GM18951 (cell line): Measurements from ENCODE around the gene HOXB1.

Experiments used
- POLR2A ChIP-seq: IDR thresholded peaks from 4 replicates; pipeline ENCODE4 v1.6.1; 2011; ENCODE audit warnings: mild to moderate bottlenecking; ENCODE audit not compliant: insufficient read length, insufficient read depth; ENCODE audit errors: extremely low read depth
- in situ Hi-C: fragments of 300-500 bp; cut with MboI; formaldehyde crosslinking; loops from one replicate; pipeline ENCODE4 v1.12.0; 2022; ENCODE audit warnings: low sequenced_read_pairs, mixed read lengths, inconsistent platforms; ENCODE audit not compliant: unreplicated experiment

HOXB1 gene

DNA sequence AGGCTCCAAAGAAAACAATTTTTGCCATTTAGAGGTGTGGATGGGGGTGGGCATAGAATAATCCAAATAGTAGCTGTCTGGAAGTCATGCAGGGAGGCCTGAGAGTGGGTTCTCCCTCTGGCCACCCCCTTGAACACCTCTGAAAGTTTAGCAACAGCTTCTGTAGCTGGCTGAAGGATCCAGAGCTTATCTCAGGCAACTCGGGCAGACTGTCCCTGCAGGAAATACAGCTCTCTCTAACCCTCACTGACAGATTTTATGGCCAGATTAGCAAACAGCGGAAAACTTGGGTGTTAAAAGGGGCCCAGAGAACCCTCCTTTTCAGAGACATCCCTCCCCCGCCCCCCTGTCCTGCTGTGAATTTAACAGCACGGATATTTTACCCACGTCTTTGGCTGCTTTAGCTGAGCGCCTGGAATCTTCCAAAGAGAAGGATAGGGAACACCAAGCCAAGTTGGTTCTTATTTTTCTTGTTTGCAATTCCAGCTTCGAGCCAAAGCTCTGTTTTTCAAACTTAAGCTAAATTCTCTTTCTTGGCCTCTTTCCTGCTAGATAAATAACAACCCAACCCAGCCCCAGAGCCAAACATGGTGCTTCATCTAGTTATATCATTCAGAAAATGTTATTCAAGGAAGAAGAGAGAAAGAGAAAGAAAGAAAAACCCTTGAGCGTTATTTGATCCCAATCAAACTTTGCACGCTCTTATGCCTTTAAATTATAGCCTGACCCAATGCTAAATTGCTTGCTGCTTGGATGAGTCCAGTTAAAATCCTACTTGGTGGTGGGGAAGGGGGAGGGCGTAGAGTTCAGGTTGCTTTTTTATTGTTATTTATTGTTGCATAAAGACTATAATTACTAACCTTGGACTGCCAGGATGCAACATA, 16.4 kb upstream of the HOXB1 start:
- TF ChIP-seq POLR2A = no peak
- in situ Hi-C loops = no loop called here

DNA sequence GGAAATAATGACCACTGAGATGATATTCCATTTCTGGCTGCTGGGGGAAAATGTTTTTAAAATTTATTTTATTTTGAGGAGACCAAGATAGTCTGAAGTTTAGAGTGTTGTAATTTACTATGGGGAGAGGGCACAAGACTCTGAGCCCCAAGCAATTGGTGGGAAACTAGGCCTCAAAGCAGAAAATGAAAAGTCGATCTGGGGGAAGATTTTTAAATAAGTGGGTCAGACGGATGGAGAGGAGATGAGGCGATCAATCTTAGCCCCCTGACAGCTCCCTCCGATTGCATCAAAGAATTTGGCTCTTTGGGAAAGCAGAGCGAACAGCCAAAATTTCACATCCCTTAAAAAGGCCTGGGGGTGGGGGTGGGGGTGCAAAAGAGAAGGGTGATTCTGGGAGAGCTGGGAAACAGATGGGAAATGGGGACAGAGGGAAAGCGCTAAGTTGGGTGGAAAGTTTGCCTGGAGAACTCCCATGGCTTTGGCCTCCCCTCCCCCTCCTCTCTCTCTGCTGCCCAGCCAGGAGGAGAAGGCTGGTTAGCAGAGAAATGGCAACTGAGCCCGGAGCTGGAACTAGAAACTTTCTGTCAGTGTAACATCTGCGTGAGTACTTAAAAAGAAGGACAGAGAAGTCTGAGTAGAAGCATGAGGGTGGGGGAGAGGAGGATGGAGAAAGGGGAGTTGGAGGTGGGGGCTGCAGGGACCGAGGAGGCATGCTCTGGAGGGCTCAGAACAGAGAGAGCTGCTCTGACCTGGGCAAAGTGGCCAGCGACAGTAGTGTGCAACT, 15.5 kb upstream of the HOXB1 start:
- no peak for TF ChIP-seq POLR2A
- in situ Hi-C loops = no loop called here

DNA sequence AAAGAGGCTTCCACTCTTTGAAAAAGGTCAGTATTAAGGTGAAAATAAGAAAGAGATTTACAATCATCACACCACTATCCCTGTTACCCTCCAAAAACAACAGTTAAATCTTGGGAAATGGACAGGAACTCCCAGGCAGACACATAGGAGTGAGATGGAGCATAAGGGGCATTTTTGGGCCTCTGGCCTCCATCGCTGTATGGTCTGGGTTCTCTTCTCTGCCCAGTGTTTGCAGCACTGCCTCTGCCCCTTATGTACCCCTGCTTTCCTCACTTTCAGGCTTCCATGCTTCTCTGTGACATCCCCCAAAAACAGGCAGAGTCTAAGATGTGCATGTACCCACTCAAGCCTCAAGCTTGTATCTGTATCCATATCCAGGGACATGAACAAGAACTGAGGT, 14.7 kb upstream of the HOXB1 start:
- in situ Hi-C loops = no loop called here
- TF ChIP-seq POLR2A = no peak

DNA sequence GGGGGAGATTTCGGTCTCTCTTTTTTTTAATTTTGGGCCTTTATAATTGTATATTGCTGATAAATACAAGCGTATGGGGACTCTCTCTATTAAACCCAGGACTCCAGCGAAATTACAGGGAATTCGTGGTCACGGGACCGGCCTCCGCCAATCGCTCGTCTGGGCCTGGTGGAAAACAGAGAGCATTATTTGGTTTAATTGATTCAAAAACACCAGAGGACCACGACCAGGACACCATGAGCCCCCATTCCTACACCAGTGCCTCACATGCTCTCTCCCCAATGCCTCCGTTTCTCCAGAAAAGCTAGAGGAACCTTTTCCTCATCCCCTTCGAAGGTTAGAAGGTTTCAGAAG, 14.2 kb upstream of the HOXB1 start, which contains the start of gene HOXB2:
TSS of gene HOXB2 (minus strand) at position 88 of the 354 bp plus-strand sequence. CDS start 198 bp downstream, outside the sequence.
- in situ Hi-C loops = no loop called here

DNA sequence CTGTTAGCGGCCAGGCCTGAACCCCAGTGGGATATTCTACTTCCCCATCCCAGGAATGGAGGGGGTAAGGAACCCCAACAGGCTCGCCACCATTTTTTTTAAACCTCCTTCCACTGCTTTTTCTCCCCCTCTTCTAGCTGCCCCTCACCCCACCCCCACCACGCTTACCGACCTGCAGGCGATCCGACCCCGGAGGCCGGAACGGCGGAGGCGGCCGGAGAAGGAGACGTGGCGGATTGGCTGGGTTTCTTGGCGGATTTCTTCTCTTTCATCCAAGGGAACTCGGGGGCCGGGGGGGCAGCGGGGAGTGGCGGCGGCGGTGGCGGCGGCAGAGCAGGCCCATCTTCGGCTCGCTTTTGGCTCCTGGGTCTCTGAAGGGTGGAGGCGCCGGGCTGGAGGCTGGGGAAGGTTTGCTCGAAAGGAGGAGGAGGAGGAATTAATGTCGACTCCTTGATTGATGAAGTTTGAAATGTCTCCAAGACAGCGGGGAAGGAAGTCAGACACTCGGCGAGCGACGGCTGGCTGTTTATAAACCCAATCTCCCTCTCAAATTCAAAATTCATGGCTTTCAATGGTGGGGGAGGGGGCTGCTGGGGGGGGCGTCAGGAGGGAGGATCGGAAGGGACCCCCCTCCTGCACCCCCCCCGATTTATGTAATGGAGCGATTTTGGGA, 13.7 kb upstream of the HOXB1 start:
- in situ Hi-C loops = no loop called here
- peak; percentile 23 for TF ChIP-seq POLR2A

More for the DNA sequence above, 14.2 kb upstream of the HOXB1 start, which contains the start of gene HOXB2:
- no peak for TF ChIP-seq POLR2A

DNA sequence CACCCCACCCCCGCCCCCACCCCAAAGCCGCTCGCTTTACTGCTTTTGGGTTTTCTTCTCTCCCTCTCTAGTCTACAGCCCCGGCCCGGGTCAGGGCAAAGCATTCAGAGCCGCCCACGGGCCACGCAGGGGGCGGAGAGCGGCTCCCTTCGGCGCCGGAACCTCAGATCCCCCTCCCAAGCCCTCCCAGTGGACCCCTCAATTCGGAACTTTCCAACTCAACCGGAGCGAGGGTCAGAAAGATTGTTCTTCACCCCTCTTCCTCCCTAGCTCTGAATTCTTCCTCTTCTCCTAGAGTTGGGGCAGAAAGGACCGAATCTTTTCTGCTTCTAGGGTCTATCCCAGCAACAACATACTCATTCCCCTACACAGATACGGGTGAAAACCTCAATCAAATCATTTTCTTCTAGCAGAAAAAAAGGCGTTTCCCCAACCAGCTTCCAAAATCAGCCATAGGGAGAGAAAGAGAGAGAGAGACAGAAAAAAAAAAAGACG, 13.1 kb upstream of the HOXB1 start:
- no peak for TF ChIP-seq POLR2A
- in situ Hi-C loops = no loop called here

DNA sequence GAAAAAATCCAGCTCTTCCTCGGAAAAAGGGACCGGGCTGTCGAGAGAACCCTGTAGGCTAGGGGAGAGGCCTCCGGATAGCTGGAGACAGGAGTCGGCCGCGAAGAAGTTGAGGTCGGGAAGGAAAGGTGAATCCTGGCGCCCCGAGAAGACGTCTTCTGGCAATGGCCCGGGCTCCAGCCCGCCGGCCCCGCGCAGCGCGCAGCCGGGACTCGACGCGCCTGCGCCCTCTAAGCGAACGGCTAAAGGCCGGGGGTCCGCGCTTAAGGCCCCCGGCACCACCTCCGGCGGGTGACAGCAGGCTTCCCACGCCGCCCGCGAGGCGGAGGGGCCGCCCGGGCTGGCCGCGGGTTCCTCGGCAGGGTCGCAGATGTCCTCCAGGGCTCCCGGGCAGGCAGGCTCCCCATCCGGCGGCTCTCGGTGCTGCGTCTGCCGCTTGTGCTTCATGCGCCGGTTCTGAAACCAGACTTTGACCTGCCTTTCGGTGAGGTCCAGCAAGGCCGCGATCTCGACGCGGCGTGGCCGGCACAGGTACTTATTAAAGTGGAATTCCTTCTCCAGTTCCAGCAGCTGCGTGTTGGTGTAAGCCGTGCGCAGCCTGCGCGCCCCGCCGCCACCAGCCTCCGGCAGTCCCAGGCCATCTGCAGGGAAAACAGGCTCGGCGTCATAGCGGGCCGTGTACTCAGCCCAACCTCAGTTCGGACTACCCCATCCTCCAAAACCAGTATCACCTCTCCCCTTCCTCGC, 12.5 kb upstream of the HOXB1 start:
- in situ Hi-C loops = no loop called here
- TF ChIP-seq POLR2A = peak; percentile 72

DNA sequence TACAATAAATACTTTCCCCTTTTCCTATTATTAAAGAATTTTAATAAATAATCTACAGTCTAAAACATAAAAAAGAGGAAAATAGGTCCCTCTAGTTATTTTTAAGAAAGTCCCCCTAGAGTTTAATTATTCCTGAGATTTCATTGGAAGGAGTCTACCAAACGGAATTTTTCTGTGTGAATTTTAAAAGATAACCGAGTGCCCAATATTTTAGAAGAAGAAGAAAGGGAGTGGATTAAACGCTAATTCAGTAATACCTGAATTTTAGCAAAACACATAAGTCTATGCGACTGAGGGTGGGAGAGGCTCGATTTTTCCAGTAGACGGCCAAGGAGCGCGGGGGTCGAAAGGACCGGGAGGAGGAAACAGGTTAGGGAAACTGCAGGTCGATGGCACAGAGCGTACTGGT, 11.9 kb upstream of the HOXB1 start:
- in situ Hi-C loops = no loop called here
- TF ChIP-seq POLR2A = no peak

DNA sequence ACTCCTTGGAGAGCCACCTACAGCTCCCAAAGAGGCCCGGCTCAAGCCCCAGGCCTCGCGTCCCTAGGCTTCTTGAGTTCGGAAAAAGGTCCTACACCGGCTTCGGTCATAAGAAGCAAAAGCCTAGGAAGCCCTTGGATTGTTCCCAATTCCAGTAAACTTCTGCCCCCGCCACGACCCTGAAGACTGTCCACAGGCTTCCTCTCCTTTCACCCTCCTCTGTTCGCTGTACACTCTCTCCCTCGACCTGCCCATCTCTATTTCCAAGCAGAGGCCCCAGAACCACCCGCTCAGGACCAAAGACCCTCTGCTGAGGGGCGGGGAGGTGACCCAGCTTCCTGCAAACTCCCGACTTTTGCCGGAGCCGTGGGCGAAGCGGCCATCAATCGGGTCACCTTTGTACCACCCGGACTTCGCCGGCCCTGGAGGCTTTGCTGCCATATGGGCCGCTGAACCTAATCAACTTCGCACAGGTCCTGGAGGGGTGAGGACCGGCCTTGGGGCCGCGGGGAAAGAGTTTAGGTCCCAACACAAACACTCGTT, 11.4 kb upstream of the HOXB1 start:
- no peak for TF ChIP-seq POLR2A
- in situ Hi-C loops = no loop called here

DNA sequence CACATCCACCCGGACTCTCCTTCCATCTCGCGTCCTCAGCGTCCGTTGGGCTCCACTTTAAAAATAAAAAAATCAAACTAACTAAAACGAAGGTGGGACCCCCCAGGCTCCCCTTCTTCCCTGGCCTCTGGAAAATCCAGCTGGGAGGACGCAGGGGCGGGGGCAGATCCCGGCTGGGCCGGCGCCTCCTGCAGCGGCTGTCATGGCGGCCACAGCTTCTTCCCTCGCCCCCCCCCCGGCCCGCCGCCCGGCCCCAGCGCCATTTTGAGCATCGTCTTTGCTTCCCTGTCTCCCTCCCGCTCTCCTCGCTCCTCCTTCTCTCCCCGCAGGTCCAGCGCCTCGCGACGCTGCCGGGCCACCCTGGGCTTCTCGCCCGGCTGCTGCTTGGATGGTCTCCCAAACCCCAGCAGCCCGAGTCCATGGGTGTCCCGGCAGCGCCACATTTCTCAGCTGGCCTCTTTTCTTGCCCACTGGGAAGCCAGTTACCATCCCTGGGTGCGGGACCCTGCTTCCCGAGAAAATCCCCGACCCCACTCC, 10.8 kb upstream of the HOXB1 start:
- TF ChIP-seq POLR2A = peak; percentile 69
- in situ Hi-C loops = no loop called here

DNA sequence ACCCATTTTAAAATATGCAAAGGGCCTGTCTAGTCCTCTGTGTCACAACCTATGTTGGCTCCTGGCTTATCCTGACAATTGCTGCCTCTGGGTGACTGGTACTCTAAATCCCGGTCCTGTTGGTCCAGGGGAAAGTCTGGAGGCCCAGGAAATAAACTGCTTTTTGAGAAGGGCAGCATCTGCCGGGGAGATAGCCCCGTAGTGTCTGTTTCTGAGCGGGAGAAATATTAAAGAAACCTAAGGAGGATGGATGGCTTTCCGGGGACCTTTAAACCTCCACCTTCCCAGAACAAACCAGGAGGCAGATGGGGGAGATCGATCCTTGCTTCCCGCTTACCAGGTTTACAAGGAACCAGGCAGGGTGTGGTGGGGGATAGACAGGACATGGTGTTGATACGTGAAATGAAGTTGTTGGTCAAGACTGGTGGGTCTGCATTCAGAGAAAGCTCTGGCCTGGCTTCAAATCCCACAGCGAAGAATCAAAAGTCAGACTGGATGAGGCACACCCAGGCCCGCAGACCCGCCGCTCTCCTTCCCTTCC, 10.3 kb upstream of the HOXB1 start:
- in situ Hi-C loops = no loop called here

DNA sequence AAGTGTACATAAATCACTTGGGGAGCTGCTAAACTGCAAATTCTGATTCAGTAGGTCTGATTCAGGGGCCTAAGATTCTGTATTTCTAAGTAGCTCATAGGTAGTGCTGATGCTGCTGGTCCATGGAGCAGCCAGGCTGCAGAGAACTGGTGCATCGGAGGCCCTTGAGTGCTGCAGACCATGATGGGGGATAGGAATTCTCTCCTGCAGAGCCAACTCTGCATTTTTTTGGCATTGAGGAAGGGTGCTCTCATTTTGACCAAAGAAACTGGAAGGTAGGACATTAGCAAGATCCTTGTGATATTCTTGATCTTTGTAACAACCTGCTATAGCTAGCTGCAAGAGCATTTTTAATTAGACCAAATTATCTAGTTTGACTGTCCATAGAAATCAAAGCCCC, 9.4 kb upstream of the HOXB1 start:
- no peak for TF ChIP-seq POLR2A
- in situ Hi-C loops = no loop called here

More for the DNA sequence above, 10.3 kb upstream of the HOXB1 start:
- no peak for TF ChIP-seq POLR2A
